GM21528 (cell line): Measurements from ENCODE around the gene C10orf105.

Experiments
- ATAC-seq: cut with Tn5 transposase; IDR thresholded peaks from one replicate; pipeline ENCODE4 v1.9.1; 2021; ENCODE audit warnings: mild to moderate bottlenecking, moderate library complexity; ENCODE audit not compliant: unreplicated experiment, low FRiP score

C10orf105 gene

DNA sequence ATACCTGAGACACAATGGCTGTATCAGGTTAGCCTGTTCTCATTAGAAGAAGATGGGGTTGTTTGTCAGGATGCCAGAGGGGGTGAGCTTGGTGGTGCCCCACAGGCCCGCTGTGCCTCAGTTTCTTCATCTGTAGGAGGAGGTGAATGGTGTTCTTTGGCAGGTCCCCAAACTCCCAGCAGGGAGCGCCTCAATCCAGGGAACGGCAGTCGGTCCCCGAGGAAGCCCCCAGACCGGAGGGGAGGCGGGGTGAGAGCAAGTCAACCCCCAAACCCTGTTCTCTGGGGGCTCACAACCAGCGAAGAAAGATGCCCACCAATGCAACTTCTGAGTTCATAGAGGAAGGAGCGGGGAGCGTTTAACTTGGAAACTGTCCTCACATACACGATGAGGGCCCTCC, 16.0 kb downstream of the C10orf105 start:
- no peak for ATAC-seq

GRCh38 chr10:71701496-71702132, 18.0 kb downstream of the C10orf105 start:
- ATAC-seq = no peak

DNA sequence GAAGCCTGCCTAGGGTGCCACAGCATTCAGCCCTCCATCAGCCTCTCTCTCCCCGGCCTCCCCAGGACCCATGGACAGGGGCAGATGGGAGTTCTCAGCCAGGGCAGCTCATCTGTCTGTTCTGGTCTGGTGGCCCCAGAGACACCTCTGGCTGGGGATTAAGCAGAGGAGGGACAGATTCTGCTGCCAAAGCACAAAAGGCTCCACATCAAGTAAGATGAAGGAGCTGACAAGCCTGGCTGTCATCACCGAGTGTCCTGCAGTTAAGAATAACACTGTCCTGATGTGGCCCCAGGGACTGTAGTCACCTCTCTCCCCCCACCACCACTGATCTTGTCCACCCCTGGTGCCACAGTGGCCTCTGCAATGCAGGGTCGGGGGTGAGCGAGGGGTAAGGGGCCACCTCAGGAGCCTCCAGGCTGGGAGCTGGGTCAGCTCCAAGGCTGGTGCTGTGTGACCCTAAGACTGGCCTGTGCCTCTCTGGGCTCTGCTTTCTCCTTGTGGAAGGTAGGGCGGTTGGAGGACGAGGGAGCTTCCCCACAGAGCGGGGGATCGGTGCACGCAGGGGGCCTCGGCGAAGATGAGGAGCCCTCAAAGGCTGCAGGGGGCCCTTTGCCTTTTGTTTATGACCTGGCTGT, 18.7 kb downstream of the C10orf105 start:
- ATAC-seq = no peak

DNA sequence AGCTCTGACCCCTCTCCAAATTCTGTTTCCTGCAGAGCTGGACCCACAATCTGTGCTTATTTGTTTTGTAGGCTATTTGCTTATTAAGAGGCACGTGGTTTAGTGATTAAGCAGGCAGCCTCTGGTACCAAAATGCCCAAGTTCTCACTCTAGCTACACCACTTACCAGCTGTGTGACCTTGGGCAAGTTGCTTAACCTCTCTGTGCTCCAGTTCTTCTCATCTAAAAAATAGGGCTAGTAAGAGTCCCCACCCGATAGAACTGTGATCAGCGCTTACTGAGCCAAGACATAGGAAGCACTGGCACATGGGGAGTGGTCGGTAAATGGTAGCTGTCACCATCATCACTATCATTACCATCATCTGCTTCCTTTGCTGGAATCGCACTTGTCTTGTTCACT, 20.8 kb downstream of the C10orf105 start:
- ATAC-seq = no peak

DNA sequence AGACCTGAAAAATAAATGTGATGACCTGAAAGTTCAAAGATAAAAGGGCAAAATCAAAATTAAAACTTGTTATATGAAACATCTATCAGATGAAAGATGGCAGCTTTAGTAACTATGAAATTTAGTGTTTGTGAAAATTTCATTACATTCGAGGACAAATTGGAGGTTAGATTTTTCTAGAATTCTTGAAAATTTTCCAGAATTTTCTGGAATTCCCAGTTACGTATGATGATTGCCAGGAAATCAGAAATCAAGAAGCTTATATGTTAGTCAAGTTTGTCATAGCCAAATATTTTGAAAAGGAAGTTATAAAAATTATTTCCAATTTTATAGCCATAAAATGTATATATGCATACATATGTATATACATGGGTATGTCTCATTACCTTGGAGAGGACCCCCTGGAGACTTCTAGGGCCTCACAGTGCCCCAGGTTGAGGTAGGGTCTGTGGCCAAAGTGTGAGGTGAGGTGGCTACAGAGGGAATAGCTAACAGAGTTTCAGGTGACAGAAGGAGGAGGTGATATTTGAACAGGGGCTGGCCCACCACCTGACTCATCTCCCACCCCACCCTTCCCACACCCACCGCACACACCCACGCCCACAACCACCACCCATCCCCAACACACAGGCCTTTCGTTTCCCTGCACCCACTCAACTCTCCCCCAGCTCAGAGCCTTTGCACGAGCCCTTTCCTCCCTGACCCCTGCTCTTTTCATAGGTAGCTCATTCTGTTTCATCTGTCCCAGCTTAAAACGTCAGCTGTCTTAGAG, 21.5 kb downstream of the C10orf105 start:
- no peak for ATAC-seq

DNA sequence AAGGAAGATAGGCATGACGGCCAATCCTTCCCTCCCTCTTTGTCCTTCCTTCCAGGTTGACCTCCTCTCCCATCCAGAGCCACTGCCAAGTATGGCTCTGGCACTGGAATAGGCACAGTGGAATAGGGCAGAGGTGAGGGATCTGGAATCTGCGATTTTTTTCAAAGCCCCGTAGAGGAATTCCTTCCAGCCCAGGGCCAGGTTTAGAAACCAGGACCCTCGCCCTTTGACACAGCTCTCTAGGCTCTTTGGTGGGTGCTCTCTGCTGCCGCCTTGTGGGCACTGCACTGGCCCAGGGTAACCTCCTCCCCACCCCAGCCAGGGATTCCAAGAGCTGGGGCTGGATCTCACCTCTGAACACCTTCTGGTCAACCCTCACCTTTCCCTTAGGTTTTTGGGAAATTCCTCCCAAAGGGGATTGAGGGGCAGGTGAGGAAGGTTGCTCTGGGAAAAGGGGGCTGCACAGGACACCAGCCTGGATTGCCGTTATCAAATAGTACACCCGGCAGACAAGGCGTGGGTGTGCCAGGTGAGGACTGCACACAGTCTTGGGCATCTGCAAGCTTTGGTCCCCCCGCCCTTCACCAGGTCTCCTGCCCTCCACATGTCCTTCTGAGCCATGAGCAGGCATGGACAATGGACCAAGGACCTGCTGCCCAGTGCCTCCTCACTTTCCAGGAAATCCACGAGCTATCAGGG, 22.8 kb downstream of the C10orf105 start:
- no peak for ATAC-seq

- no peak for ATAC-seq
Observed at GRCh38 chr10:71695502-71696476, 23.8 kb downstream of the C10orf105 start.

- peak; percentile 77 for ATAC-seq
Observed at GRCh38 chr10:71694567-71694968, 25.0 kb downstream of the C10orf105 start.

DNA sequence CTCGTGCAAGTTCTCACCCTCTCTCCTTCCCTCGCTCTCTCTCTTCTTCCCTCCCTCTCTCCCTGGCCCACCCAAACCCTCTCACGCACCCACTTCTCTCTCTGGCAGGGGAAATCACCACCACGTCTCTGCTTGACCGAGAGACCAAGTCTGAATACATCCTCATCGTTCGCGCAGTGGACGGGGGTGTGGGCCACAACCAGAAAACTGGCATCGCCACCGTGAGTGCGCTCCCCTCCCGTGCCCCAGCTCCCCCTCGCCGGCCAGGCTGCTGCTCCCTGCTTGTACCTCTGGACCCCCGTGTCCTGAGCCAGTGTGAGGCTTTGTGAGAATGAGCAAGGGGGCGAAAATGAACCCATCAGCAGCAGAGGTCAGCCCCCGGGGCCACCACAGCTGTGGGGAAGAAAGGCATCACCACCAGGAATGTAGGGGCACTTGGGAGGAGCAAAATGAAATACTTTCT, 25.5 kb downstream of the C10orf105 start:
- ATAC-seq = peak; percentile 2

GRCh38 chr10:71693377-71693776, 26.2 kb downstream of the C10orf105 start:
- no peak for ATAC-seq

GRCh38 chr10:71692598-71693306, 26.8 kb downstream of the C10orf105 start:
- ATAC-seq = no peak

DNA sequence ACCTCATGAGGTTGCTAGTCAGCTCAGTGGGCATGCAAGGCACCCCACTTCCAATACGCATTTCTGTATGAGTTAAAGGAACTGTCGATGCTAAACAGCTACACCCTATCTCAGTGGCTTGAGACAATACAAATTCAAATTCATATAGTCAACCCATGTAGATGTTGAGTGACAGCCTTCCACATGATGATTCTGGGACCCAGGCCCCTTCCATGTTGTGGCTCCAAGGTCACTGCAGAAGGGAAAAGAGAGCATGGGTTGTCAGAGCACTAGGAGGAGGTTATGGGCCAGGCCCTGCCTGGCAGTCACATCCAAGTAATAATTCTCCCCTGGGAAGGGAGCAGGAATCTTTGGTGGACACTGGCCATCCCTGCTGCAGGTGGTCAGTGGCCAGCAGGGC, 28.2 kb downstream of the C10orf105 start:
- ATAC-seq = no peak

GRCh38 chr10:71690094-71690720, 29.4 kb downstream of the C10orf105 start:
- no peak for ATAC-seq

DNA sequence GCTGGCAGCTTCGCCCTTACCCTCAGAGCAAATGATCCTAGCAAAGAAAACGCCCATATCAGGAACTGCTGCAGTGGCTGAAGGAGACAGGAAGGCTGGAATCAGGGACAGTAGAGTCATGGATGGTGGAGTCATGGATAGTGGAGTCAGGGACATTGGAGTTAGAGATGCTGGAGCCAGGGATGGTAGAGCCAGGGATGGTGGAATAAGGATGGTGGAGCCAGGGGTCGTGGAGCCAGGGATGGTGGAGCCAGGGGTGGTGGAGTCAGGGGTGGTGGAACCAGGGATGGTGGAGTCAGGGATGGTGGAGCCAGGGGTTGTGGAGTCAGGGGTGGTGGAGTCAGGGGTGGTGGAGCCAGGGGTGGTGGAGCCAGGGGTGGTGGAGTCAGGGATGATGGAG, 31.3 kb downstream of the C10orf105 start:
- no peak for ATAC-seq

DNA sequence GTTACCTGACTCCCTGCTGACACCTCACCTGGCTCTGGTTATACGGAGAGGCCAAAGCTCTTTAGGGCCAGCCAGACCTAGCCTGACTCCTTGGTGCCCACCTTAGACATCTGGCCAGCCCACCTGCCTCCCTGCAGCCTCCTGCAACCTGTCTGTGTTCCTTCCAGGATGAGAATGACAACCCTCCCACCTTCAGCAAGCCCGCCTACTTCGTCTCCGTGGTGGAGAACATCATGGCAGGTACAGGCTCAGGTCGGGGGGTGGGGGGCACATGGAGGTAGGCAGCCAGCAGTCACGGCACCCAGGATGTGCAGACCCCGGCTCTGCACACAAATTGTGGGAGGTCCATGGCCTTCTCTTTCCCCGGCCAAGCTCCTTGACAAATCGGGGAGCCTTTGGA, 32.1 kb downstream of the C10orf105 start:
- ATAC-seq = no peak

- ATAC-seq = no peak
Observed at GRCh38 chr10:71687077-71687476, 32.5 kb downstream of the C10orf105 start.

- ATAC-seq = no peak
Observed at GRCh38 chr10:71685554-71686232, 33.9 kb downstream of the C10orf105 start.
